H1 (cell line): Measurements from ENCODE around the gene COL1A1.
A peak's percentile ranks its signal among the peaks of the same experiment; 100 is the strongest.

Source experiments
- CTCF ChIP-seq, 3 experiments: IDR thresholded peaks; 1 replicate in 2 of 3; 2 replicates in 1 of 3; pipeline versions ENCODE4 v1.5.1 to v1.6.1; 2011; ENCODE audit warnings: low read length in 3 of 3, mild to moderate bottlenecking in 3 of 3, inconsistent platforms in 2 of 3, low read depth in 1 of 3, moderate library complexity in 1 of 3; ENCODE audit not compliant: insufficient read depth in 1 of 3; ENCODE audit errors: control extremely low read depth in 1 of 3
- EZH2 ChIP-seq: fragments of 200-600 bp; sonication (generic); IDR thresholded peaks from 2 replicates; pipeline ENCODE4 v1.7.1; 2012; ENCODE audit warnings: low read depth, mild to moderate bottlenecking, moderate library complexity, low read length, inconsistent platforms; ENCODE audit not compliant: severe bottlenecking
- GTF2F1 ChIP-seq: IDR thresholded peaks from 2 replicates; pipeline ENCODE4 v1.6.1; 2012; ENCODE audit warnings: low read depth, low read length, improper control_type of control experiment, borderline replicate concordance
- PHF8 ChIP-seq: fragments of 200-600 bp; sonication (generic); conservative IDR thresholded peaks from 2 replicates; pipeline ENCODE4 v1.7.1; 2012; ENCODE audit warnings: low read depth, mild to moderate bottlenecking, inconsistent platforms, low read length, moderate library complexity
- RAD21 ChIP-seq, 2 experiments: IDR thresholded peaks in 1 of 2; conservative IDR thresholded peaks in 1 of 2; 2 replicates each; pipeline ENCODE4 v1.6.1; 2011; ENCODE audit warnings: low read depth in 2 of 2, low read length in 2 of 2, improper control_type of control experiment in 1 of 2, inconsistent platforms in 1 of 2, mild to moderate bottlenecking in 1 of 2, moderate library complexity in 1 of 2
- SUZ12 ChIP-seq: fragments of 200-600 bp; sonication (generic); IDR thresholded peaks from 2 replicates; pipeline ENCODE4 v1.6.1; 2012; ENCODE audit warnings: mild to moderate bottlenecking, inconsistent platforms, low read length, moderate library complexity, mixed read lengths
- TAF1 ChIP-seq: IDR thresholded peaks from 2 replicates; pipeline ENCODE4 v1.6.1; 2011; ENCODE audit warnings: mild to moderate bottlenecking, low read depth, low read length

GRCh38 chr17:50161023-50161910, 40.2 kb downstream of the COL1A1 start:
- TF ChIP-seq CTCF (IDR thresholded peaks at IDR 0.05; ENCODE audit: control extremely low read depth in 1 of 3, insufficient read depth in 1 of 3, low read depth in 1 of 3, low read length in 3 of 3) (peak; percentile 89 to 99 (median 97)), TAF1 (peak; percentile 53; the same call in 1 of the 2 replicates), GTF2F1 (no peak), EZH2 (no peak), SUZ12 (no peak), PHF8 (peak; percentile 31), RAD21 (IDR thresholded peaks at IDR 0.05 in 1 of 2, conservative IDR thresholded peaks at IDR 0.05 in 1 of 2; ENCODE audit: low read depth in 2 of 2, low read length in 2 of 2) (peak; percentile 56 to 72)
